ENCODE measurements around the gene DNAI1.

Gene DNAI1

DNA sequence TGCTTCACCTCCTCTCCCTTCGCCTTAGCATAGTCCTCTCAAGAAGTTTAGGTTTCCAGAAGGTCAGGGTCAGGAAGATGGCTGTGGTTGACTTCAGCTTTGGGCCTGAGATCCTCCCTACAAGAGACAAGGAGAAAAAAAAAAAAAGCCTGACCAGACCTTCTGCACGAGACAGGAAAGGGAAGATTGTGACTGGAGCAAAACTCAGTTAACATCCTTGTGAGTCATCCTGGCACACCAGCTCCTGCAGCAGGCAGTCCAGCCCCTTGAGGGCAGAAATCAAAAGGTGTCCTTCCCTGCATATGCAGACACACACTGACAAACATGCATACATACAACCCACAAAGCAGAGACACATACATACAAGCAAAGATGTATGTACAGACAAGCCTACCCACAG, 82.2 kb downstream of the DNAI1 start:
- no peak for DNase-seq

DNA sequence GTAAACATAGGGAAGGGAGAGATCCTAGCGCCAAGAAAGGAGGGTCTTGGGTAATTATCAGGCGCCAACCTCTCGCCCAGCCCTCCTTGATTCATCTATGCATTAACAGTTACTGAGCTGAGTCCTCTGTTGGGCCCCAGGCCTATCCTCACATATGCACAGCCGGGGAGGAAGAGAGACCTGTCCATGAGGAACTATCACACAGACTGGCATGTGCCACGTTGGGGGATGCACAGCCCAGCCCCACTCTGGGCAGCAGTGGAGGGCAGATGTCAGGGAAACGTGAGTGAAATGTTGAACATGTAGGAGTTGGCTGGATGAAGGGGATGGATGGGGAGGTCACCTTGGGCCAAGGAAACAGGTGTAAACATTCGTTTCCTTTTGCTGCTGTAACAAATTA, 82.9 kb downstream of the DNAI1 start:
- no peak for DNase-seq

DNA sequence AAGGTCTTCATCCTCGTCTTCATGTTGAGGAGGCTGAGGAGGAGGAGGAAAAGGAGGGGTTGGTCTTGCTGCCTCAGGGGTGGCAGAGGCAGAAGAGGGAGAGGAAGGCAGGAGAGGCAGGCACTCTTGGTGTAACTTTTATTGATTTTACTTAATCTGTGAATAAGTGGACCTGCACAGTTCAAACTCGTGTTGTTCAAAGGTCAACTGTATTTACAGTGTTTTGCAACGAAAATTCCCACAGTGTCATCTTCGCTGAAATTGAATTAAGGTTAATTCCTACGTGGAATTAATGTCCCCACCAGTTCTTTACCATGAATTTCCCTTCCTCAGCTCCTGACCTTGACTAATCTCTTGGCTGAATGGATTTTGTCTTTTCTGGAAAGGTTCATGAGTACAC, 85.4 kb downstream of the DNAI1 start:
- DNase-seq = no peak

DNA sequence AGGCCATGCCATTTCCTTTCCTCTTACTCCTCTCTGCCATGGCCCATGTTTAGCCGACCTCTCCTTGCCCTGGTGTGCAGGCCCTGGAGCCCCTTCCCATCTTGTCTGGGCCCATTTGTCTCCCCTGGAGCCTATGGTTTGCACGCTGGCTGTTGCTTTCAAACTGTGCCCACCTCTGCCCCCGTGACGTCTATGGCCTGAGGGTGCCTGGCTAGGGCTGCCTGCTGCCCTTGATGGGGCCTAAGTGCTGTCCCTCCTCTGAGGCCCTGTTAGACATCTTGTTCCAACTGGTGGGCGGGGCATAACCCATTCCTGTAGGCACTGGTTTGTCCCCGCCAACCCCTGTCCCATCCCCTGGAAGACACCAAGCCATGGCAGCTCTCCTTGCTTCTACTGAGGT, 86.9 kb downstream of the DNAI1 start:
- no peak for DNase-seq

DNA sequence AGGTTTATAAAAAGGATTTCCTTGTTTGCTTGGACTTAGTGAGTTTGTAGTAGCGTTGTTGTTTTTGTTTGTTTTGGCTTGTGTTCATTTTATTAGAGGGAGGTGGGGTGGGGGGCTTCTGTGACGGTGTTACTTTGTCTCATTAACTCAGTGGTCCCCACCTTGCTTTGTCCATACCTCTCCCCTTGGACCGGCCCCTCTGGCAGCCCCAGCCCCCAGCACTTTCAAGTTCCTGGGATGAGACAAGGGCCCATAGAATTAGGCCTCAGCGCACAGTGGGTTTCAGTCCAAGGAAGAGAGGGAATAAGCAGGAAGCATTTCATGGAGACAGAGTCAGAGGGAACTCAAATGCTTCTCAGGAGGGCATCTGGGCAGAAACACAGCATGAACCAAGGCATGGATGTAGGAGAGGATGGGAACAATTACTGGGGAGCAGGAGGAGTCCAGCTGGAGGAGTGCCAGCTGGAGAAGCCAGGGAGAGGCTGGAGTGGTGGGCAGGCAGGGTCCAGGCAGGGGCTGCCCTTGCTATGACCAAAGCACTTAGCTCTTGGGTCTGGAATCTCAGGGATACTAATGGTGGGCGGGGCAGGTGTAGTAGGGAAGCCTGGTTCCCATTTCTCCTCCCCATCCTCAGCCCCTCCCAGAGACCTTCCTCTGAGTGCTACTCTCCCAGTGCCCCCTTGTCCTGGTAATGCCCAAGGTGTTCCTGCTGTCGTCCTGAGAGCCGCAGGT, 87.7 kb downstream of the DNAI1 start:
- no peak for DNase-seq

DNA sequence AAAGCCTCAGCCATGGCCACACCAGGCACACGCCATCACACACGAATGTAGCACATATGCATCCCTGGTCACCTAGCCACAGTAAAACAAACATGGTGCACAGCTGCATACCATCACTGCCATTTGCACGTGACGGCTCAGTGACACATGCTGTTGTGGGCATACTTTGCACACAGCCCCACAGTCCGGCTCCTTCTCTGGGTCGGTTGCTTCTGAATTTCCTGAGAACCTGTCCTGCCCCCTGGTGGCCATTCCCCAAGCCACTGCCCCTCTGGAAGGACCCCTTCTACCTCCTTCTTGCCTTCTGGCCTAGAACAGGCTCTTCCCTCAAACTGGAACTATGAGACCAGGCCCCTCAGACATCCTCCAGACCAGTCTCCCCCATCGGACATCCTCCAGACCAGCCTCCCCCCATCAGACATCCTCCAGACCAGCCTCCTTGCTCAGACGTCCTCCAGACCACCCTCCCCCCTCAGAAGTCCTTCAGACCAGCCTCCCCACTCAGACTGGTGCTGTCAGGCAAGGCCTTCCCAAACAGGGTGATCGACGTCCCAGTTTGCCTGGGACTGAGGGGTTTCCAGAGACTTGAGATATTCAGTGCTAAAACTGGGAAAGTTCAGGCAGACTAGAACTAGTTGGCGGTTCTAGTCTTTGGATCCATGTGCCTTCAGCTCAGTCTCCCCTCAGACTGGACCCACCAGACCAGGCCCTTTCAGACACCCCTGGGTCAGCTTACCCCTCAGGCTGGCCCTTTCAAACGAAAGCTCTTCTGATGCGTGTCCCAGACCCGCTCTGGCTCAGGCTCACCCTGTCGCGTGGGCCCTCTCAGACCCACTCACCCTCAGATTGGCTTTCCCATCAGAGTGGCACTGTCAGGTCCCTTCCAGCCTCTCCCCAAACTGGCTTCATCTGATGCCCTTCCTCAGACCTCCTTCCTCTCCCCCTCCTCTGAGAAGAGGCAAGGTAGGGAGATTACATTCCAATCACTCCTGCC, 88.5 kb downstream of the DNAI1 start:
- DNase-seq = peak in 47 of 51 donors; percentile 10 to 82 (median 55)

DNA sequence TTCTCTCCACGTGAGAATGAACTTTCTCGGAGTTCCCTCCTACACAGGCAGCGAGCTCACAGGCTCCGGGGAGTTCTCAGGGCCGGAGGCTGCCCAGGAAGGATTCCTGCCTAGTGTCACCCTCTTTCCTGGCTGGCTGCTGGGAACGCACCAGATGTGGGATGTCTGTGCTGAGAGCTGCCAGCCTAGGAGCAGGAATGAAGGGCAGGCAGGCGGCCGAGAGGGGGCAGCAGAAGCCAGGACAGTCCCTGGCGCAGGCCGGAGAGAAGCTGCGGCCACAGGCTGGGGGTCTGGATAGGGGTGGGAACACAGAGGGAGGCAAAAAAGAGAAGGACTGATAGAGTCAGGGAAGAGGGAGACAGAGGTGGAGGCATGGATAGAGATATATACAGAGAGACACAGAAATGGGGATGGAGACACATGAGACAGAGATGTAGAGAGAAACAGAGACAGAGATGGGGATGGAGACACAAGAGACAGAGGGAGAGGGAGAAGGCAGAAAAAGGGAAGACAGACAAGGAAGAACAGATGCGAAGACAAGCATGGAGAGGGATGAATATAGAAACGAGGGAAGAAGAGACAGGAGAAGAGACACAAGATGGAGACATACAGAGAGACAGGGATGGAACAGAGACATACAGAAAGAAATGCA, 89.5 kb downstream of the DNAI1 start:
- DNase-seq = peak in 48 of 51 donors; percentile 11 to 85 (median 63)

DNA sequence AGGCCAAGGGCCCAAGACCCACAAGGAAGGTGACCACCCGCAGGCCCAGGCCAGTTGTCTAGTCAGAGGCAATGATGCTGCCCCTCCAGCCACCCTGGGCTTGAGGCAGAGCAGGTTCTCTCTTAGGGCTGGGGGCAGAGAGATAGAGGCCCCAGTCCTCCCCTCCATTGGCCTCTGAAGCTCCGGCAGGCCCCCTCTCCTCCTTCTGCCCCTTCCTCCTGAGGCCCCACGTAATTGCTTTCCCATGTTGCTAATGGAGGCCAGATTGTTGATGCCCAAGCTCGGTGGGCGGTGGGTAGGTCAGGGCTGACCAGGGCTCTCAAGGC, 90.8 kb downstream of the DNAI1 start:
- DNase-seq = no peak

DNA sequence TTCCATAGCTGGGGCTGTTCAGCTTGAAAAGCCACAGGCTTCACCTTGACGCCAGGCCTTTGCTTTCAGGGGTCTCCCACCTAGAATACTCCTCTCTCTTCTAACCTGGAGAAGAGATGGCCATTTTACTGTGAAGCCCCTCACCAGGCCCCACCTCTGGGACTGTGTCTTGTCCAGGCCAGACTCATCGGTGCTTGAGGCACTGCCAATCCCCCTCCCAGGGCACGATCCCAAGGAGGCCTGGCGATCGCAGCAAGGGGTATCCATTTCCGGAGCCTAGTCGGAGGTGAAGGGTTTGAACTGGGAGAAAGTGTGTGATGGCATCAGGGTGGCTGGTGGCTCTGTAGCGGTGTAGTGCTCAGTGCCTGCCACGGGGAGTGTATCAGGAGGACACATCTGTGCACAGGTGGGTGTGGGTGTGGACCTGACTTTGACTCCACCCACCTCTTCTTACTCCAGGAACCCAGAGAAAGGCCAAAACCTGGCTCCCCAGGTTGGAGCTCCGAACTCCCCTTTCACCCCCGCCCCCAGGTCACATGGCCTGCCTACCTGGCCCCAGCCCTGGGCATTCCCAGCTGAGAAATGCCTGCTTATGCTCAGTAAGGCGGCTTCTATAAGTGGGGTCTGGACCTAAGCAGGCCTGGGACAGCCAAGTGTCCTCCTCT, 91.5 kb downstream of the DNAI1 start:
- DNase-seq = no peak

DNA sequence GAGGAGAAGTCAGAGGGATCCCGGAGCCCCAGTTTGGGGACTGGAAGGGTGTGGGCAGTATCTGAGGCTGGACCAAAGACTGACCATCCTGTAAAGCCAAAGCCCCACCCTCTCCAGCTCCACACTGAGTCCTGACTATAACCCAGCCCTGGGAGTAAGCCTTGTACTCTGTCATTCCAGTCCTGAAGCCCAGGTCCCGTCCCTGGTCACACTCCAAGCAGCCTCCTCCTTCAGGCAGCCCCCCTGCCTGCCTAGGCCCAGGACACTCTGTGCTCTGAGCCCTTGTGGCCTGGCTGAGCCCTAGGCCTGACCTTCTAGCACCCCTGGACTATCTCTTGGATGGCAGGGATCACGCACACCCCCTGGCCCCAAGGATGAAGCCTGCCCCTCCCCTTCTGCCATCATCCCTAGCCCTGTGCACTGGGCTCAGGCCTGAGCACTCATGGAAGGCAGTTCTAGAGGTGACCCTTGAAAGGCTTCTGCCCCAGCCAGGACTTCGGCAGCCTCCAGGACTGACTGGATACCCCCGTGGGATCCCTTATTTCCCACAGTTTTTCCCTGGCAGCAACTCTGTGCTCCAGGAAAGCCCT, 92.2 kb downstream of the DNAI1 start:
- DNase-seq = no peak

DNA sequence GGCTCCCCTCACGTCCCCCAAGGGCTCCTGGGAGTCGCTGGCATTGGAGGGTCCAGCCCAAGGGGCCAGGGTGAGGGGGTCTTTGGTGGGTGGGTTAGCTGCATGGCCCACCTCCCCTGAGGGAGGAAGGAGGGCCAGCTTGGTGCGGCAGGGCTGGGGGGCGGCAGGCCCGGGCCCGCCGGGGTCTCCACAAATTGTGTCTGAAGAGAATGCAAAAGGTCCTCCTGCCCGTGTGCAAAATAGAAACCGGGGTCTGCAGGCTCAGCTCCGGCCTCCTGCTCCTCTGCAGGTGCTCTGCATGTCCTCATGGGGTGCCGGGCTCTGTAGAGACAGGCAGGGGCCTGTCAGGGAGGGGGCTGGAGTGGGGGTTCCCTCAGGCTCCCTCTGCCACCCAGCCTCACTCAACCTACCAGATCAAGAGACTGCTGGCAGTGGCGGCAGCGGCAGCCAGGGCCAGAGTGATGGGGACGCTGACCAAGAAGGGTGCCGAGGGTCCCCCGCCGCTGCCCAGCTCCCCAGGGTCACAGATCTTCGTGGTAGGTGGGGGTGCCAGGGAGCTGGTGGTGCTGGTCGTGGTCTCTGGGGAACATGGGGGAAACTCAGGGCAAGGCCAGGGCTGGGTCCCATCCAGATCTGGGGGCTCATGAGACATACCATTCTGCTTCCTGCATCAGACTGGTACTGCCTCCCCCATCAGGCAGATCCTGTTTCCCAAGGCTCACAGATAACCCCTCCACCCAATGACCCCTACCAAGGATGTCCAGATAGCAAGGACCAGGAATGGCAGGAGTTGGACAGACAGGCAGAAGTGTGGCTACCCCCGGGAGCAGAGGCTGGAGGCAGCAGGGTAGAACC, 93.4 kb downstream of the DNAI1 start:
- DNase-seq = no peak

DNA sequence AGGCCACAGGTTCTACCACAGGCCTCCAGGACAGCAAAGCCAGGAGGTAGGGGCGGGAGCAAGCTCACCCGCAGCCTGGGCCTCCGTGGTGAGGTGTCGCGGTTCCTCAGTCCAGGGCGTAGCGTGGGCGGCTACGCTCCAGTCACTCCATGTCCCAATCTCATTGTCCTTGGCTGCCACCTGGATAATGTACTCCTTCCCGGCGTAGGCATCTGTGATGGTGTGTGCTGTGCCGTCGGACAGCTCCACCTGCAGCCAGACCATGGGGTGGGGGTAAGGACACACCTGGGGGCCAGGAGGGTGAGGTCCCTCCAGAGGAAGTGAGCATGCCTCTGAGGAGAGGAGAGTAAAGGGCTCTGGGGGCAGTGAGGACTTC, 94.0 kb downstream of the DNAI1 start:
- DNase-seq = no peak

DNA sequence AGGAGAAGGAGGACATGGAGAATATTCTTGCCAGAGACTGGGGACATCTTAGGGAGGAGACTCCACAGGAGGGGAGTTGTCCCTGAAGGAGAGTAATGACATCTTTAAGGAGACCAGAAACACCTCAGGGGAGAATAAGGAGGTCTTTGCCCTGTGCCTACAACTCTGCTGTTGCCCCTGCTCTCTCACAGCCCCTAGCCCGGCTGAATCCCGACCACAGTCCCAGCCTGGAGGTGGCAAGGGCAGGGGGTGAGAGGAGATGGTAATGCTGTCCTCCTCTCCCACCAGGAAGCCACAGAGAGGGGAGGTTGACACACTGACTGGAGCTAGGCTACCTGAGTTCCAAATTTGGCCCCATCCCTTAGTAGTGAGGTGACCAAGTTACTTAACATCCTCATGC, 94.4 kb downstream of the DNAI1 start:
- DNase-seq = no peak

DNA sequence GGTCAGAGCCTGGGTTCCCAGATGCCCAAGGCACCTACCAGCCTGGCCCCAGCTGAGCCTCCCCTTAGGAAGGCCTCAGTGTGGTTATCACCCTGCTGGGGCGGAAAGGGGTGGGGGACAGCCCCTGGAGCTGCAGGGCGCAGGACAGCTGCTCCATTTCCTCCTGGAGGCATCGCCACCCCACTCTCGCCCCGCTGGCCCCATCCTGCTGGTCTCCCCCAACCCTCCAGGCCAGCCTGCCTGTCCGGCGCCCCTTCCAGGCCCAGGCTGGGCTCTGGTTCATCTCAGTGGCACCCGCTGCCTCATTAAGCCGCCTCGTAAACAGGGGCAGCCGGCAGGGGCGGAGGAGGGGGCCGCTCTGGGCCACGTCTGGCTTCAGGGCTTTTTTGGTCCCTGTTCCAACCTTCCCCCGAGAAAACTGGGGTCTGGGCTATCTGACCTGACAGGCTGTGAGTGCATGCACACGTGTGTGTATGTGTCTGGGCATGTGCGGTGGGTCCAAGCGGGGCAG, 95.0 kb downstream of the DNAI1 start:
- DNase-seq = no peak

DNA sequence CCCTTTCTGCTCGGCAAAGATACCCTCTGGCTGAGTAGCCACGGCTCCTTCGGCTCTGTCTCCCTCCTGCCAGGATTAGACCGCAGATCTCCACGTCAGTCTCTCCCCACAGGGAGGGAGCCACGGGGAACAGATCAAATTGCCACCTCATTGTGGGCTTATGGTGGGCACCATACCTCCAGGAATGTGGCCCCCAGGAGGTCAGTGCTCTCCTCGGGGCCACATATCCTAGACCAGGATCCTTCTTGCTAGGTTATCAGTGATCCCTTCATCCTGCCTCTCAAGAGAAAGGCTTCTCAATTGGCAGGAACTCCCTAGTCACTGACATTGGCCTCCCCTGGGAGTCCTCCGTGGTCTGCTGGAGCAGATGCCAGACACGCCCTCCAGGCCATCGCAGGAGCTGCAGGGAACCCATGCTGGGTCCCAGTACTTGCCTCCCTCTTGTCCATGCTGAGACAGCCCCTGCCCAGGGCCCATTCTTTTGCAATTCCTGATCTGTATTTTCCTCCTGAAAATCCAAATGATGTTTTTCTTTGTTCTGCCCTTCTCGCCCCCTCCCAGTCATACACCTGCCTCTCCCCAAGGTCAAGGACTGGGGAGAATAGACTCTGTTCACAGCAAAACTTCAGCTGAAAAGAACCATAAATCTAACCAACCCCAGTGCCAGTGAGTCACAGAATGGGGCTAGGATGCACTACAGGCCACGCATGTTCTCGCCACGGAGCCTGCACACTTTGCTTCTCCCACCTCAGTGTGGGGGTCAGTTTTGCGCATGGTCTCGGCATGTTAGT, 95.8 kb downstream of the DNAI1 start:
- no peak for DNase-seq

DNA sequence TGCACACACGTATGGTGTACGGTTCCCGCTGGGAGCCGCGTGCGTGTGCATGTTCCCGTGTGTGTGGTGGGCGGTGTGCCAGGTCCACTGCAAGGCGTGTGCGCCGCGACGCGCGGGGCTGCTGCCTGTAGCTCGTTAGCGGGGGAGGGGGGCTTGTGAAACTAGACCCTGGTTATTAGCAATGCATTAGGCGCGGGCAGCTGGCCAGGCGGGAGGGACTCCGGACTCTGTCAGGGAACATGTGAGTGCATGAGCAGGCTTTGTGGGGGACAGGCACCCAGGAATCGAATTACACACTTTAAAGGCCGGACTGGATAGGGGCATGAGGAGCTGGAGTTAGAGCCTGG, 96.4 kb downstream of the DNAI1 start:
- no peak for DNase-seq

DNA sequence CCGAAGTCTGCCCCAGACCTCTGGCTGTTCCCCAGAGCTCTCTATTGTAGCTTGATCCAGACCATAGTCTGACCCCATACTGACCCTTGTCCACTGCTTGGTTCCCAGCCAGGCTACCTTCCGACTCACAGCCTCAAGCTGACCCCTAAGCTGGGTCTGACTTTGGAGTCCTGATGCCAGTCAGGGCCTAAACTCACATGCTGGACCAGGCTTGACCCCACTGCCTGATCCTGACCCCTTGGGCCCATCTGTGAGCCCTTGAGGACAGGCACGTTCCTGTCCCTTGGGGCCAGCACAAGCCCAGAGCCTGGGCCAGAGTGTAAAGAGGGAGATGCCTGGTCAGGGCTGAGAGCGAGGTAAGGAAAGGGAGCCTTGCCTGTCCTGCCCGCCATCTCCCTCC, 96.9 kb downstream of the DNAI1 start:
- no peak for DNase-seq

DNA sequence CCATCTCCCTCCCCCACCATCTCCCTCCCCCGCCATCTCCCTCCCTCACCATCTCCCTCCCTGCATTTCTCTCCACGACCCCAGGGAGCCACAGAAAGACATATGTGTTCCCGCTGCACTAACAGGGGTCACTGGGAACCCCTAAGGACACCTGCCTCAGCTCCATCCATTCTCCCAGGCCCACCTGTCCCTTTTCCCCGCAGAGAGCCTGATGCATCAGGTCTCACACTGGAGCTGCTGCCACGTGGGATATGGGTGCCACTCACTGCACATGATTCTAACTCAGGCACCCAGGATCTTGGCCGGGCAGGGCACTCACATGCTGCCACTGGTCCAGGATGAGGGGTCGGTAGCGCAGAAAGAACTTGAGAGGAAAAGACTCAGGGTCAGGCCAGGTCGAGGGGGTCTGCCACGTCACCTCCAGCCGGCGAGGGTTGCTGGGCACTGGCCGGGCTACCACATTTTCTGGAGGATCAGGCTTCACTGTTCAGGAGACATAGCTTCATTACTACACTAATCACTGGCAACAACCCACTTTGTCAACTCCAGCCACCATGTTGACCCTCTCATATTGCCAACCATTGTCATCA, 97.4 kb downstream of the DNAI1 start:
- no peak for DNase-seq

DNA sequence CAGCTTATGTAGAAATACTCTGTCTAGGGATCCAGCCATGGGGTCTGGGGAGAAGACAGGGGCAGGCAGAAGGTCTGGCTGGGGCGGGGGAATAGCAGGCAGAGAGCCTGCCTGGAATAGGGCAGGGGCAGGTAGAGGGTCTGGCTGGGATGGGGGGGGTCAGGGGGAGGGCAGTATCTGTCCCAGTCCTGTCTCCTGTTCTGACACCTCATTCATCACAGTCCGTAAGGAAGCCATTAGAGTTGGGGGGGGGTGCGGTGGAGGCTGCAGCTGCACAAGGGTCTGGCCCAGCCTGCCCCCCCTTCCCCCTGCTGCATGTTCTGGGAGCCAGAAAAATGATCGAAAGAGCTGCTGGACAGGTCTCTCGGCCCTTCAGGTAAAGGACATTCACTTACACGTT, 98.3 kb downstream of the DNAI1 start:
- no peak for DNase-seq
